NCI-H524 treated with DMSO at 0.1 percent for 48 hours (cell line): ENCODE results near the gene NMT2.
A peak's percentile ranks its signal among the peaks of the same experiment; 100 is the strongest.

Experiments used
- DNase-seq: peaks from one replicate; lab custom pipeline; 2025; lab: John Stamatoyannopoulos, UW

NMT2 gene

GRCh38 chr10:15141136-15142054 is 27.1 kb downstream of the NMT2 start:
- DNase-seq: peak; percentile 2

- DNase-seq: peak; percentile 39
Observed at GRCh38 chr10:15140698-15141097, 27.8 kb downstream of the NMT2 start.

GRCh38 chr10:15137636-15138035 is 30.9 kb downstream of the NMT2 start:
- no peak for DNase-seq

- no peak for DNase-seq
Observed at GRCh38 chr10:15137036-15137359, 31.5 kb downstream of the NMT2 start.

- DNase-seq: no peak
Observed at GRCh38 chr10:15136129-15137035, 32.1 kb downstream of the NMT2 start.

- DNase-seq: no peak
Observed at GRCh38 chr10:15131330-15131729, 37.2 kb downstream of the NMT2 start.

GRCh38 chr10:15124908-15125307 is 43.6 kb downstream of the NMT2 start:
- no peak for DNase-seq

GRCh38 chr10:15124190-15124589 is 44.3 kb downstream of the NMT2 start:
- DNase-seq: no peak

GRCh38 chr10:15123749-15124184 is 44.7 kb downstream of the NMT2 start:
- no peak for DNase-seq

- DNase-seq: no peak
Observed at GRCh38 chr10:15122477-15123030, 45.9 kb downstream of the NMT2 start.

GRCh38 chr10:15121707-15122106 is 46.8 kb downstream of the NMT2 start:
- DNase-seq: no peak

- no peak for DNase-seq
Observed at GRCh38 chr10:15120523-15120922, 48.0 kb downstream of the NMT2 start.

GRCh38 chr10:15118615-15119014 is 49.9 kb downstream of the NMT2 start:
- DNase-seq: no peak

GRCh38 chr10:15116225-15116624 is 52.3 kb downstream of the NMT2 start:
- no peak for DNase-seq

GRCh38 chr10:15113766-15114165 is 54.7 kb downstream of the NMT2 start:
- DNase-seq: no peak

GRCh38 chr10:15112657-15113056 is 55.8 kb downstream of the NMT2 start:
- DNase-seq: no peak

GRCh38 chr10:15106352-15107013 is 62.0 kb downstream of the NMT2 start:
- no peak for DNase-seq

GRCh38 chr10:15103513-15103912 is 65.0 kb downstream of the NMT2 start:
- DNase-seq: no peak

GRCh38 chr10:15099886-15100285 is 68.6 kb downstream of the NMT2 start:
- no peak for DNase-seq

GRCh38 chr10:15097011-15097812 is 71.3 kb downstream of the NMT2 start, which contains the start of gene RPP38:
Gene RPP38 (plus strand): TSS chr10:15097355. CDS start chr10:15103315, 5,960 bp downstream.
- no peak for DNase-seq

GRCh38 chr10:15096661-15097010 is 71.9 kb downstream of the NMT2 start:
- no peak for DNase-seq
